Measurements from ENCODE around the gene SAV1.
A peak's percentile ranks its signal among the peaks of the same experiment; 100 is the strongest.

The SAV1 gene

GRCh38 chr14:50605766-50606165 is 62.3 kb downstream of the SAV1 start:
- DNase-seq: no peak

- no peak for DNase-seq
Observed at GRCh38 chr14:50603565-50603964, 64.5 kb downstream of the SAV1 start.

- no peak for DNase-seq
Observed at GRCh38 chr14:50602035-50602434, 66.1 kb downstream of the SAV1 start.

GRCh38 chr14:50601394-50601793 is 66.7 kb downstream of the SAV1 start:
- no peak for DNase-seq

- DNase-seq: no peak
Observed at GRCh38 chr14:50600849-50601248, 67.3 kb downstream of the SAV1 start.

GRCh38 chr14:50599700-50600444 is 68.2 kb downstream of the SAV1 start:
- peak; percentile 50 for DNase-seq

GRCh38 chr14:50598765-50599164 is 69.3 kb downstream of the SAV1 start:
- no peak for DNase-seq

GRCh38 chr14:50594577-50595316 is 73.4 kb downstream of the SAV1 start:
- DNase-seq: no peak

- no peak for DNase-seq
Observed at GRCh38 chr14:50590464-50590863, 77.6 kb downstream of the SAV1 start.
